NCI-H226 (cell line): ENCODE data around the gene KRTCAP3.

Experiments
- DNase-seq: peaks from one replicate; pipeline ENCODE4 v3.0.0-alpha.2; 2015

The KRTCAP3 gene

DNA sequence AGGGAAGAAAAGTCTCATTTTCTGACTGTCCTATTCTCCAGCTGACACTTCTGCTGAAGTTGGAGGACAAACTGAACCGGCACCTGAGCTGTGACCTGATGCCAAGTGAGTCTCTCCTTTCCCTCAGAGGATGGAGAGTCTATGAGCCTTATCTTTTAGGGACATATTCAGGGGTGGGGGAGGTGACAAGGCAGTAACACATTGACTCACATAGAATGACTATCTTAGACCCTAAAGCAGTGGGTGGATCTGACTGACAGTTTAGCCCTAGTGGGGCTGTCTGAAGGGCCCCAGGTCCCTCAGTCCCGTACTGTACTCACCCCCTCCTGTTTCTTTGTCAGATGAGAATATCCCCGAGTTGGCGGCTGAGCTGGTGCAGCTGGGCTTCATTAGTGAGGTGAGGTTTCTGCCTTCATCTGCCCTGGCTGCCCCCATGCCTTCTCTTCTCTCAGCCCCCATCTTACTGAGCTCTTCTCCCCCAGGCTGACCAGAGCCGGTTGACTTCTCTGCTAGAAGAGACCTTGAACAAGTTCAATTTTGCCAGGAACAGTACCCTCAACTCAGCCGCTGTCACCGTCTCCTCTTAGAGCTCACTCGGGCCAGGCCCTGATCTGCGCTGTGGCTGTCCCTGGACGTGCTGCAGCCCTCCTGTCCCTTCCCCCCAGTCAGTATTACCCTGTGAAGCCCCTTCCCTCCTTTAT is 805 bp upstream of the KRTCAP3 start:
- DNase-seq: no peak

DNA sequence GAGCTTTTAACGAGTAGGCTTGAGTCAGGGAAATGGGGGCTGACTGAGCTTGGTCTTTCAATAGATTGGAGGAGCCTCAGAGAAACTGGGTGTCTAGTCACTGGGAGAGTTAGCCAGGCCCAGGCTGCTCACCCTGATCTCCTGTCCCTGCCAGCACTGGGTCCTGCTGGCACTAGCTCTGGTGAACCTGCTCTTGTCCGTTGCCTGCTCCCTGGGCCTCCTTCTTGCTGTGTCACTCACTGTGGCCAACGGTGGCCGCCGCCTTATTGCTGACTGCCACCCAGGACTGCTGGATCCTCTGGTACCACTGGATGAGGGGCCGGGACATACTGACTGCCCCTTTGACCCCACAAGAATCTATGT is 720 bp downstream of the KRTCAP3 start:
- DNase-seq: no peak

- no peak for DNase-seq
These were observed 3.0 kb downstream of the KRTCAP3 start for GRCh38 chr2:27445155-27445554.

DNA sequence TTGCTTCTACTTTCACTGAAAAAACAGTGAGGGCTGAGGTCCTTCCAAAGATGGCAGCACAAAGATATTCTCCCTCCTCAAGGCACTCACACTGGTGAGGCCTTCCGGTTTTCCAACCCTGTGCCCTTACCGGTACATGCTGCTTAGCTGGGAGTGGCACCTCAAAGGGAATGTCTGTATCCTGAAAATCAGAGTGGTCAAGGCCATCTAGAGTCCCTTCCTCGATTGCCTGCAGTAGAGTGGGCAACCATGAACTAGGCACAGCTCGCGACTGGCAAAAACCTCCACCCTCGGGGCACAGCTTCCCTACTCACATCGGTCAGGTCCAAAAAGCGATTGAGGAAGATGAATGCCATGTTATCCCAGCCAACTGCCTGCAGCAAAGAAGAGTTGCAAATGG is 3.4 kb downstream of the KRTCAP3 start:
- DNase-seq: no peak

DNA sequence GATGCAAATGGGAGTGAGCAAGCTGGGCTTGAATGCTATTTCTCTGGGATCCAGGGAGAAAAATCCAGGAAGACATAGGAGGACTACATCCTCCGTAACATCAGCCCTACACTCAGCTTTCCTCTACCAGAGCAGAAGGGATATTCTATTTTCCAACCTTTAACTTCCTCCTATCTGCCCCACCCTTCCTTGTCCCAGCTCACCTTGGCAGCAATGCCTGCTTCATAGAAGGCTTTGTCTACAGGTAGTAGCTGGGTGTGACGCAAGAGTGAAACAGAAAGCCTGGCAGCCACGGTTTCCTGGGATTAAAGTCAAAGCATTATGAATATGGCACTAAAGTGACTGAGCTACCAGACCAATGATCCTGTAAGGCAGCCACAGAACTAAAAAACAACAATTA is 3.9 kb downstream of the KRTCAP3 start:
- no peak for DNase-seq

GRCh38 chr2:27448381-27448780 is 6.2 kb downstream of the KRTCAP3 start:
- no peak for DNase-seq

GRCh38 chr2:27451095-27451494 is 8.9 kb downstream of the KRTCAP3 start:
- DNase-seq: no peak

DNA sequence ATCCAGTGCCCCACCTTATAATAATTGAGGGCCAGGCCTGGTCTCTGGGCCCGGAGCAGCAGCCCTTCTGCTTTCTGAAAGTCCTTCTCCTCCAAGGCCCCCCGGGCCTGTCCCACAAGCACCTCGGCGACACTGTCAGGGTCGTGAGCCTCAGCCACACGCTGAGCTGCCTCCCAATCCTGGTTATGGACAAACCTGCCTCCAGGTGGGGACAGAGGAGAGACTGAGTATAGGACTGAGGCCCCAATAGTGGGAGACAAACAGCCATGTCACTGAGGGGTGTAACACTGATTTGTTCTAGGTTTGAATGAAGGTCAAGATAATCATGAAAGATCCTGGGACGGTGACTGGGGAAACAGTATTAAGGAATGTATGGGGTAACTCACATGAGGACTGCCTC is 11.8 kb downstream of the KRTCAP3 start:
- DNase-seq: no peak

DNA sequence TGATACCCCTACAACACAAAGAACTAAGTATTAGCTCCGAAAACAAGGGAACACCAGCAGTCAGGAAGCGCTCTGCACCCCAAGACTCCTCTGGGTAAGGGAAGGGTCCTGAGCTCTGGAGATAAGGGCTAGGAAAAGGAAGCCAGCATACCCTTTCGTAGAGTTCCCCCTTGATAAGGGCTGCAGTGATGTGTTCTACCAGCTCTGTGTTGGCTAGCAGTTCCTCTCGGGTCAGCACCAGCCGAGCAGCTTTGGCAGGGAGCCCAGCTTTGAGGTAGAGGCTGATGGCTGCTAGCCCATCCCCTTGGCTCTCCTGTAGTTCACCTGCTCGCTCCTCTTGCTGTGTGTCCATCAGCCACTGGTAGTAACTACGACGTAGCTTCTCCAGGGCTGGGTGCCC is 18.9 kb downstream of the KRTCAP3 start:
- DNase-seq: no peak

- no peak for DNase-seq
These were observed 22.3 kb downstream of the KRTCAP3 start for GRCh38 chr2:27464443-27464842.

GRCh38 chr2:27471961-27472360 is 29.8 kb downstream of the KRTCAP3 start:
- DNase-seq: no peak

DNA sequence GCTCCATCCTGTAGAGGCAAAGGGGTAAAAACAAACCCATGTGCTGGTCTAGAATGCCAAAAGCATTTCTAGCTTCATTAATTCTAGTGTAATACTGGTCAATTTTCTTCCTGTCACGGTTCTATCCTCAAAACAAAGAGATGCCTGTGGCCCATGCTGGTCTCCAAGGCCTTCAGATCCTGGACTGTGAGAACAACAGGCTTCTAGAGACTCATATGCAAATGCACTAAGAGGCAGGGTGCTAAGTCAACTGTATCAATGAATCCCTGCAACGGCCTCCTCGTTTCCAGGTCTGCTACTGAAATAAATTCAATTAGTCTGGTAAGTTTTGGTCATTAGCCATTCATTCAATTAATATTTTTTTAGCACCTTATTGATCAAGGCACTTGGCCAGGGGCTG is 43.3 kb downstream of the KRTCAP3 start:
- DNase-seq: no peak

DNA sequence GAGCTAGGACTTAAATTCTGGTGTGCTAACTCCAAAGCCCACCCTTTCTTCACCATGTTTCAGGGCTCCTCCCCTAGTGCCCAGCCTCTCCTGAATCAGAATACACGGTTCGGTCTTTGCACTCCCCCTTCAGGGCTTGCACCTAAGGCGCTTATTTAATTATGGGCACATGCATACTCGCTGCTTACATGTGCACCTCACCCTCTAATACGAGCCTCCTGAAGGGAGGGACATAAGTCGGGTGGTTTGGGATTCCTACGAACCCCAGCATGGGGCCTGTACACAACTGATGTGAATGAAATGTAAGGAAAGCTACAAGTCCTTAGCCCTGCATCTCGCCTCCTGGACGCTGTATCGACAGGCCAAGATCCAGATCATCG is 46.9 kb downstream of the KRTCAP3 start:
- DNase-seq: no peak

DNA sequence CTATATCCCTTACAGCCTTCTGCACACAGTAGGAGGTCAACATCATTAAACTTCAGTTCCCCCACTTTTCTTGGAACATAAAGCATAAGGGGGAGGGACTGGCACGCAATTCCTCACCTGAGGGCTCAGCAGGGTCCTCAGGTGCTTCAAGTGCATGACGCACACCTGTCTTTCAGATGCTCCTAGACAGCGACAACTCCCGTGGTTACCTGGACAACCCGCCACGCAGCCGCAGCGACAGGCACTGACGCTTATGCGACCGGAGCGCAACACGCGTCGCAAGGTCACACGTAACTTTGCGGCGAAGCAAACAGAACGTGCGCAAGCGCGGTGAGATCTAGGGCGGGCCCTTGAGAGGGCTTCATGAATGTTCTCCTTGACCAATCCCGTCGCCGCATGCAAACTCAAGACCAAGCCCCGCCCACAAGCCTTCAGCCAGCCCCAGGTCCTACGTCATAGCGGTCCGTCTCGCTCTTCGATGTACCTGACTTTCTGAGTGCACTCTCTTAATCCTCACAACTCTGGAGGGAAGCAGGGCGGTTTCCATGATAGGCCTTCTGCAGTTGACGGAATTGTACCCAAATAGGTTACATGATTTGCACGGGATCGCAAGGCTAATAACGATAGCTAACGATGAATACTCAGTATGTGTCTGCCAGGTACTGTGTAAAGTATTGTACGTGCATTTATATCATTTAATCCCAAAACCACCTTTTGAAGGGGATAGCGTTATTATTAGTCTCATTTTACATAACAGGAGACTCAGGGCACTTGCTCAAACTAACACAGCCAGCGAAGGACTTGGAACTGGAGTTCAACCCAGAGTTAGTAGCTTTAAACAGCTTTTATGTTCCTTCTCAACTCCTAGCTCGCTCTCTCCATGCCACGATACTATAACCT is 47.6 kb downstream of the KRTCAP3 start, which contains the start of gene IFT172:
IFT172 (minus strand) TSS at position 246 of the 900 bp plus-strand sequence; CDS start at position 156, 90 bp downstream.
- peak; percentile 94 for DNase-seq

- DNase-seq: no peak
These were observed 50.4 kb downstream of the KRTCAP3 start for GRCh38 chr2:27492557-27492956.

DNA sequence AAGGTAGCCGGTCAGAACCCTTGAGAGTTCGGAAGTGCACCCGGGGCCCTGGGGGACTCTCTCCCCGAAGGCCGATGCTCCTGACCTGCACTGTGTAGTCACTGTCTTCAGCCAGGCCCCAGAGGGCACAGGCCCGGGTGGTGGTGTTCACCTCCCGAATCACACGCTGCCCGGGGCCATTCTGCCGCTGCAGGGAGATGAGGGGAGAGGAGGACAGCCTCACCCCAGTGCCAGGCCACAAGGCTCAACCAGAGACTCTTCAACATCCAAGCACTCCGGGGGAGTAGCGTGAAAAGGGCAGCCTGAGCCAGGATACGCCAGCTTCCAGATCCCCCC is 51.7 kb downstream of the KRTCAP3 start:
- DNase-seq: no peak
